Activated CD4-positive, CD25-positive, alpha-beta regulatory T cell (primary cell): ENCODE measurements around the gene PHACTR1.
"Not testable (repeated sequence)": the region's sequence is repeated elsewhere in the genome, so short reads cannot be mapped to it uniquely, and the experiment has no call there.

Source experiments
- DNase-seq, 4 experiments: peaks; one replicate each; lab custom pipeline; 2025; lab: John Stamatoyannopoulos, UW

PHACTR1 gene

GRCh38 chr6:12749531-12750379, 33.2 kb downstream of the PHACTR1 start:
- no peak for DNase-seq

DNA sequence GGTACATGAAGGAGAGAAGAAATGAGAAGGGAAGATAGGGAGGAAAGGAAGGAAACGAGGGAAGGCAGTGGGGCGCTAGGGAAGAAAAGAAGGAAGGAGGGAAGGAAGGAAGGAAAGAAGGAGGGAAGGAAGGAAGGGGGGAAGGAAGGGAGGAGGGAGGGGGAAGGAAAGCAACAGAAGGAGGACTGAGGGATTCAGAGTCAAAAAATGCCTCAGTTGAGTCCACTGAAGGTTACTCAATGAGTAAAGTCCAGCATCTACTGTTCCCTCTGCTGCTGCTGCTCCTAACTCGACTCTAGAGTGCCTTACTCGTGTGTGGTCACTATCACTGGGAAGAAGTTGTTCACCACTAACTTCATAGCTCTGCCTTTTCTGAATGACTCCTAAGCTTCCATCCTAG, 33.8 kb downstream of the PHACTR1 start:
- DNase-seq, result no peak

- DNase-seq, result no peak
Observed at GRCh38 chr6:12751694-12752325, 35.2 kb downstream of the PHACTR1 start.

GRCh38 chr6:12753036-12753435, 36.5 kb downstream of the PHACTR1 start:
- no peak for DNase-seq

DNA sequence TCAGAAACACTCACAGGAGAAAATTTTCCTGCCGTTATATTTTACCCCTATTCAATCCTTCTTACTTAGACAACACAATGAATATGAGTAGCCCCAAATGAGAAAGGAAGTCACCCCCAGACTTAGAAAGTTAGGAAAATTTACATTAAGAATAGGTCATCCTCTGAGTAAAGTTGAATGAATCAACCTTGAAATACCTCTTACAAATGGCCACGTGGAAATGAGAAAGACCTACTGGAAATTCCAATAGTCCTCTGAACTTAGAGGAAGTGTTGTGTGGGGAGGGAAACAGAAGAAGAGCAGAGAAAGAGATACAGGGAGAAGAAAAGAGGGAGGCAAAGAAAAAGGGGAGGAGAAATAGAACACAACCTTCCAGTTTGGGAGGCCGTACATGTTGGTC, 43.7 kb downstream of the PHACTR1 start:
- DNase-seq, result no peak

- no peak for DNase-seq
Observed at GRCh38 chr6:12760911-12761310, 44.3 kb downstream of the PHACTR1 start.

- DNase-seq, result no peak
Observed at GRCh38 chr6:12761376-12762115, 45.0 kb downstream of the PHACTR1 start.

DNA sequence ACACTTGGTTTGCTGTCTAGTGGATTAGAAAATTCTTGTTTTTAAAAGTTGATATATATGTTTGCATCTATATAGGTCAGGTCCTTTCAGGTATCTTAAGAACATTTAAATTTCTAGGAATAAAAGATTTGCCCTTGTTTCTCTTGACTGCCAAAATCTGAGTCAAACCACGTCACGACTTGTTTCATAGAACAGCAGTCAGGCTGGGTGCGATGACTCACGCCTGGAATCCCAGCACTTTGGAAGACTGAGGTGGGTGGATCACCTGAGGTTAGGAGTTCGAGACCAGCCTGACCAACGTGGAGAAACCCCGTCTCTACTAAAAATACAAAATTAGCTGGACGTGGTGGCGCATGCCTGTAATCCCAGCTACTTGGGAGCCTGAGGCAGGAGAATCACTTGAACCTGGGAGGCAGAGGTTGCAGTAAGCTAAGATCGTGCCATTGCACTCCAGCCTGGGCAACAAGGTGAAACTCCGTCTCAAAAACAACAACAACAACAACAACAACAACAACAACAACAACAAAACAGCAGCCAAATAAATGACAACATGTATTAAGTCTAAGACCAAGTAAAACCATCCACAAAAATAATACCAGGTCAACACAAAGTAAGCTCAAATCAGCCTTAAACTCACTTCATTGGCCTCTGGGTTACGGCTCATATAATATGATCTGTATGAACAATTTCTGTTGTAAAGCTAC, 46.3 kb downstream of the PHACTR1 start:
- DNase-seq, result not testable (repeated sequence)

GRCh38 chr6:12766365-12766764, 49.8 kb downstream of the PHACTR1 start:
- DNase-seq, result no peak

DNA sequence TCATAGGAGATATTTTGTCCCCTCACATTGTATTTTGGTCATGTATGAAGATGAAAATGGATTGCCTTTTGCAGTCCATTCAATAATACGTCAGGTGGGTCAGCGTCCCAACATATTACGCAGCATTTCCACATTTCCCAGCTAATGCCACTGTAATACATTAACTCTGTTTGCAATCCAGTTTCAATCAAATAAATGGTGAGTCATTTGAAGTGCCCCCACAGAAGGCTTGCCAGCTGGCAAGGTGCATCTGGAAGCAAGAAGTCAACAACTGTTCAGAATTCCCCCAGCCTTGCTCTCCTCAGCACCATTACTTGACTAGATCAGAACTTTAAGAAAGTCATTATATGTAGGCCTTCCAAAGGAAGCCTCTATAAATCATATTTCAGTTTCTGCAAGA, 50.4 kb downstream of the PHACTR1 start:
- DNase-seq, result no peak

DNA sequence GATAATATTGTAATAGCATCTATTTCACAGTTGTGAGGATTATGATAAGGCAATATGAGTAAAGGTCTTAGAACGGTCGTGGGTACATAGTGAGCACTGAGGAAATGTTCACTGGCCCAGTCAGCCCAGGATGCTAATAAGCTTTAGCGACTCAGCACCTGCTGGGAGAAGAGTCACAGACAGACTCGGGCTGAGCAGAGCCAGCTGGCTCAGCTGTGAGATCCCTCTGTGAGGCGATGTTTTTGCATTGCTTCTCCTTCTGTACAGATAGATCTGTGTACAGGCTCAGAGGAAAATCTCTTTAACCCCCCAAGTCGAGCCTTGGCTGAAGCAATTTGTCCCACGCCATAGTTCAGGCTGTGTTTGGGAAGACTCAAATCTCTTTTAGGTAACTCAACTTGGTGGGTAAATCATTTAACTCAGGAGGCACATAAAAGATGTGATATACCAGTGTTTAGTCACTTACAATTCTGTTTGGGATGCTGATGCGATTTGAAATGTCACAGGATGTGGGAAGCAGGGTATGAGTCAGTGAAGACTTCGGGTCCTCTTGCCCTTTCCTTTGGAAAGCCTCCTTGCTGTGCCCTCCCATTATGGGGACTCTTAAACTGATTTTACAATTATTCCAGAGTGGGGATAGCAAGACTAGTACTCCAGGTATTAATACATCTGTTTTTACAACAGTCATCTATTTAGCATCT, 53.1 kb downstream of the PHACTR1 start:
- DNase-seq, result no peak

GRCh38 chr6:12772416-12772815, 55.8 kb downstream of the PHACTR1 start:
- no peak for DNase-seq

- DNase-seq, result no peak
Observed at GRCh38 chr6:12776291-12776690, 59.7 kb downstream of the PHACTR1 start.

DNA sequence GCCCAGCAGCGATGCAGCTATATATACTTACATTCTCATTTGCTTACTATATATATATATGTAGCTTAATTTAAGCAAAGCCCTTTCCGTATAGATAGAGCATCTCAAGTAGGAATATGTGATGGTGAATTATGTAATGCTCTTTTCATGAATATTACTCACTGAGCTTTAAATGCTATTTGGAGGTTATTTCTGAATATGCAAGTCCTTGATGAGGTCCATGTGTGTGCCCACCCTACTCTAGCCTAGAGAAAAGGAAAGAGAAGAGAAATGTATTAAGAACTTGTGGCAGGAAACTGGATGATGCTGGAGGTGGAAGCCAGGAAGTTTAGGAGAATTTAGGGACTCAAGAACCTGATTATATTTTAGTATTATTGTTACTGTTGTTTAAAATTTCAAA, 63.2 kb downstream of the PHACTR1 start:
- DNase-seq, result no peak

DNA sequence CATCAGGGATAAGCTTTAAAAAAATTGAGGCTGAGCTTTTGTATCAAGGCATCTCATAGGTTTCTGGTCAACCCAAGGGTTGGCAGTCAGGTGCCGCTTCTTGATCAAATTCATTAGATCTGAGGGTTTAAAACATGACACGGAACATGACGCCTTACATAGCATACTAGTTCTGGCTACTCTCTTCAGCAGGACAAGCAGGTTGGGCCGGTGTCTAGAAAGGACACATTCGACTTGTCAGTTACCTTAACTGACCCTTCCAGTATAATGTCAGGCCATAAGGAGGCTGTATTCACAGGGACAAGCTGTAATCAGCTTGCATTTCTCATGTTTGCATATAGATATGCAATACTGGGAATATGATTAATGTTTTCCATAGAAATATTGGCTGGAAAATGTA, 65.6 kb downstream of the PHACTR1 start:
- no peak for DNase-seq

DNA sequence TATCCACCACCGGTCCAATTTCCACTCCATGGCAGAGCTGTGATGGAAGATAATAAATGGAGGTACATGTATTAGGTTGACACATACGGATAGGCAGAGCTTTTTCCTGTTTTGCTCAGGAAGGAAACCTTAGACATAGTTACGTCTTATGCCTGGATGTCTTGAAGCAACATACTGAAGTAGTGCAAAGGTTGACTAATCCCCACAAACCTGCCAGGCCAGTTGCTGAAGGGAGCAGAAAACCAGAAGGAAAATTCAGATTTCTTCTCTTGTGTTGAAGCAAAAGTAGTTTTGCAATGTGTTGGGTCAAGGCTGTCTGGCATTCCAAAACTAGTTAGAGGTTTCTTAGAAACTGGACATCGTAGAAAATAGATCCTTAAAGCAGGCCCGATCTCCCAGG, 68.7 kb downstream of the PHACTR1 start:
- no peak for DNase-seq

- DNase-seq, result no peak
Observed at GRCh38 chr6:12785921-12786320, 69.4 kb downstream of the PHACTR1 start.

DNA sequence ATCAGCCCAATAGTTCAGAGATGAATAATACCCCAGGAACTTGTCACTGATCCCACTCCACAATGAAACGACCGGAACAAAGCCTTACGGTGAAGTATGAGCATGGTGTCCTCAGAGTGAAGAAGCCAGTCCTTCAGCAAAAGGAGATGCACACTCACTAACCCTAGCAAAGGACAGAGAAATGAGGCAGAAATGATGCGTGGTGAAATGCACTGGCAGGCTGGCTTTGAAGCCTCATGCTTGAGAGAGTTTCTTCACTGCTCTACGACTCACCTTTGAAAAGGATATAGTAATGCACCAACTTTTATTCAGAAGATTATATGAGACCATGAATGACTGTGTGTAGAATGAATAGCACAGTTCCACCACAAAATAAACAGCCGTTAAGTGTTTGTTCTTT, 74.8 kb downstream of the PHACTR1 start:
- no peak for DNase-seq

DNA sequence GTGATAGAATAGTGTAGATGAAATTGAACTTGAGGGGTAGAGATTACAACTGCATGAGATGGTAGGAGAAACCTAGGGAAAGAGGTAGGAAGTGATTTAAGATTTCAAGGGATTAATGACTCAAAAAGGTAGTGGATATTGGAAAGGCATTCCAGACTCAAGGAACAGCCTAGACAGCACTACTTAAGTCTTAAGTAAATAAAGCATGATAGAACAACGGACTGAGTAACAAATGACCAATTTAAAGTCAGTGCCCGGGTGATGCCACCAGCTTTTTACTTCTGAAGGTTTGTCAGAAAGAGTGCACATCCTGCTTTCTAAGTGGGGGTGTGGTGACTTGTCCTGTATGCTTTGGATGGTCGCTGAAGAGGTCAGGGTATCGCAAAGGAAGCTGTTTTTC, 81.8 kb downstream of the PHACTR1 start:
- no peak for DNase-seq

GRCh38 chr6:12800120-12800519, 83.6 kb downstream of the PHACTR1 start:
- no peak for DNase-seq

DNA sequence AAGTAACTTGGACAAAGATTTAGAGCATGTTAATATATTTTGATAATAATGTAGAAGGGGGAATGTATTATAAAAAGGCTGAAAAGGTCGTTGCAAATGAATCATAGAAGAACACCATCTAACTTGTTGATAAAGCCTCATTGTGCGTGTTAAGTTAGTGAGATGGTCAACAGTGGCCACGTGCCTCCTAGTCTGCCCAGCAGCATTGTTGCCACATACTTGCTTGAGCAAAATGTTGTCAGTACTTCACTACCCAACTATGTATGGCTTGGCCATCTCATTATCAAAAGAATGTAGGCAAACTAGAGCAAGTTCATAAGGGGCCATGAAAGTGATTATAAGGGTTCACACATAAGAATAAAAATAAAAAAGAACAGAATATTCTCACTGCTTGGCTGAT, 84.6 kb downstream of the PHACTR1 start:
- DNase-seq, result no peak

DNA sequence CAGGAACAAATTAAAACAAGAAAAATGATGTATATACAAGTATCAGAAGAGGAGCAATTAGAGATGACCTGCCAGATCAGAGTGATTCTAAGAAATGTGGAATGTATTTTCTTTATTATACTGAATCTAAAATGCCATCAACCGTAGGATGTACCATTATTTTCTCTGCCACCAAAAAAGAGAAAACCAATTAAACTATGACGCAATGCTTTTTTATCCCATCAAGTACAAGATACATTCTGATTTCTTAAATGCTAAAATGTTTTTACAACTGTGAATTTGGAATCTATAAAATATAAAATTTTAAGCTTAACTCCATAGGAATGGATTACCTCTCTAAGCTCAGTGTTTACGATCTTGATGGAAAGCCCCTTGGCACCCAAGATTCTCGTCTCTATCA, 85.9 kb downstream of the PHACTR1 start:
- DNase-seq, result no peak
